HepG2 (cell line): ENCODE data around the gene TFAP2E. TPM values are rescaled to one million over a fixed set of nuclear protein-coding genes. Genes with fewer than 3 reads are reported as not detected.

Experiments
- ATAC-seq: fragments of 200-7000 bp; cut with Tn5 transposase; 3 replicates; pipeline ENCODE4 v1.9.1; 2020; ENCODE audit warnings: mild to moderate bottlenecking, moderate library complexity
- BruUV-seq: library from RNA; stranded (reverse); fragments of 400-500 nt; replicated peaks from 2 replicates; lab custom pipeline; 2021; lab: Mats Ljungman, UMichigan
- CTCF ChIA-PET: fragments of 300-600 bp; formaldehyde crosslinking; extraction: SDS; loops from one replicate; lab custom pipeline; 2021; ENCODE audit warnings: low total read pairs, inconsistent platforms, low intra/inter-chr PET ratio; lab: Yijun Ruan, JAX
- POLR2A ChIA-PET: fragments of 350-600 bp; sonication (Branson Sonifier 250); formaldehyde crosslinking; loops from one replicate; lab custom pipeline; 2020; ENCODE audit warnings: antibody characterized with exemption, inconsistent platforms; lab: Yijun Ruan, JAX
- DNase-seq: peaks from one replicate; pipeline ENCODE4 v3.0.0-alpha.2; 2015; ENCODE audit warnings: low spot score
- FAIRE-seq: peaks from 3 replicates; lab custom pipeline; 2011; peaks lifted over from hg19 to GRCh38; lab: Jason Lieb, UNC
- H2AFZ ChIP-seq: one replicate; pipeline ENCODE4 v1.6.1; 2011; ENCODE audit warnings: low read length, inconsistent platforms
- H3K27ac ChIP-seq: fragments of 300-600 bp; 3 replicates; pipeline ENCODE4 v1.8.0; 2011; ENCODE audit warnings: mixed run types, mild to moderate bottlenecking, mixed read lengths, low read length, inconsistent platforms; ENCODE audit not compliant: insufficient read depth; ENCODE audit errors: extremely low read length
- H3K27me3 ChIP-seq, 2 experiments: fragments of 200-600 bp in 1 of 2; 2 replicates in 1 of 2; 3 replicates in 1 of 2; pipeline versions ENCODE4 v1.6.0 to v1.8.0; 2011; ENCODE audit warnings: low read length in 2 of 2, mild to moderate bottlenecking in 2 of 2, moderate library complexity in 2 of 2, inconsistent platforms in 1 of 2; ENCODE audit not compliant: insufficient read depth in 2 of 2, control insufficient read depth in 1 of 2
- H3K36me3 ChIP-seq, 2 experiments: fragments of 200-600 bp in 1 of 2; replicated peaks in 1 of 2; 2 replicates in 1 of 2; 3 replicates in 1 of 2; pipeline versions ENCODE4 v1.5.1 to v1.8.0; 2011; ENCODE audit warnings: low read length in 2 of 2, inconsistent platforms in 1 of 2; ENCODE audit not compliant: insufficient read depth in 2 of 2, control insufficient read depth in 1 of 2
- H3K4me1 ChIP-seq: 2 replicates; pipeline ENCODE4 v1.5.1; 2012; ENCODE audit warnings: low read length, inconsistent platforms; ENCODE audit not compliant: insufficient read depth
- H3K4me2 ChIP-seq: 2 replicates; pipeline ENCODE4 v1.6.0; 2011; ENCODE audit warnings: low read depth, low read length, inconsistent platforms
- H3K4me3 ChIP-seq, 3 experiments: fragments of 200-600 bp in 1 of 3; sonication (generic), shearing (Covaris generic) in 1 of 3; replicated peaks in 1 of 3; 2 replicates each; pipeline ENCODE4 v1.5.1; 2011 to 2016; ENCODE audit warnings: low read length in 3 of 3, inconsistent platforms in 2 of 3, low read depth in 2 of 3, mild to moderate bottlenecking in 2 of 3, control low read depth in 1 of 3, mixed read lengths in 1 of 3; ENCODE audit not compliant: insufficient read depth in 1 of 3
- H3K79me2 ChIP-seq: one replicate; pipeline ENCODE4 v1.6.1; 2011; ENCODE audit warnings: low read length, inconsistent platforms; ENCODE audit not compliant: insufficient read depth
- H3K9ac ChIP-seq: 2 replicates; pipeline ENCODE4 v1.6.0; 2011; ENCODE audit warnings: mild to moderate bottlenecking, low read depth, low read length, inconsistent platforms; ENCODE audit not compliant: insufficient read depth
- H3K9me3 ChIP-seq: 2 replicates; pipeline ENCODE4 v1.5.1; 2012; ENCODE audit warnings: mild to moderate bottlenecking, low read length
- H4K20me1 ChIP-seq: 2 replicates; pipeline ENCODE4 v1.6.0; 2011; ENCODE audit warnings: inconsistent platforms, mild to moderate bottlenecking, low read length, moderate library complexity; ENCODE audit not compliant: insufficient read depth
- CBX2 ChIP-seq, 2 experiments: fragments of 200-600 bp in 1 of 2; sonication (generic); formaldehyde crosslinking in 1 of 2; IDR thresholded peaks; 2 replicates each; pipeline versions ENCODE4 v1.7.0 to v1.8.1; 2018 to 2022; ENCODE audit warnings: low read depth in 2 of 2, low read length in 1 of 2, mild to moderate bottlenecking in 1 of 2, missing genetic modification reagents in 1 of 2
- EZH2 ChIP-seq: conservative IDR thresholded peaks from 2 replicates; pipeline ENCODE4 v1.6.1; 2012; ENCODE audit warnings: mild to moderate bottlenecking, low read depth, low read length, moderate library complexity
- KLF6 ChIP-seq: IDR thresholded peaks from 2 replicates; pipeline ENCODE4 v1.8.0; 2016; ENCODE audit warnings: missing biosample characterization, missing genetic modification reagents
- MED1 ChIP-seq: sonication (generic); formaldehyde crosslinking; IDR thresholded peaks from 2 replicates; pipeline ENCODE4 v1.4.0; 2020; ENCODE audit warnings: missing genetic modification reagents
- SCMH1 ChIP-seq: sonication (generic); formaldehyde crosslinking; IDR thresholded peaks from 2 replicates; pipeline ENCODE4 v1.9.0; 2021; ENCODE audit warnings: missing genetic modification reagents, mild to moderate bottlenecking, borderline replicate concordance
- TCF7 ChIP-seq: sonication (generic); IDR thresholded peaks from 2 replicates; pipeline ENCODE4 v1.6.1; 2016; ENCODE audit warnings: antibody characterized with exemption, low read depth
- ZNF296 ChIP-seq: sonication (generic); formaldehyde crosslinking; conservative IDR thresholded peaks from 2 replicates; pipeline ENCODE4 v1.5.0; 2020; ENCODE audit warnings: mild to moderate bottlenecking, missing genetic modification reagents
- ZNF451 ChIP-seq: sonication (generic); formaldehyde crosslinking; IDR thresholded peaks from 2 replicates; pipeline ENCODE4 v1.5.0; 2020; ENCODE audit warnings: mild to moderate bottlenecking, missing genetic modification reagents
- WGBS: methylation state at CpG from one replicate; pipeline ENCODE4 v1.1.6; 2017; ENCODE audit warnings: low lambda C conversion rate; 5-methylcytosine and 5-hydroxymethylcytosine counted together
- in situ Hi-C: cut with HindIII; loops from 2 replicates; pipeline ENCODE4 v1.10.0; 2017; ENCODE audit warnings: low pct_unique_long_range_greater_than_20kb; ENCODE audit not compliant: extremely low pct_ligation_motif_present
- intact Hi-C: fragments of 100-400 bp; cut with micrococcal nuclease; formaldehyde crosslinking; loops from one replicate; pipeline ENCODE4 v1.10.0; 2022; ENCODE audit not compliant: unreplicated experiment
- polyA plus RNA-seq, 8 experiments: library from polyadenylated mRNA; depleted of rRNA in 3 of 8; stranded (reverse) in 7 of 8; unstranded in 1 of 8; fragments of >200 nt; fragmentation: Illumina TruSeq in 4 of 8; extraction: Trizol in 4 of 8; gene quantifications; 2 replicates each; pipeline versions ENCODE4 v1.2.1 to v1.2.3, GENCODE V29; 2011 to 2016; ENCODE audit warnings: low read depth in 4 of 8, missing spikeins in 1 of 8, mixed read lengths in 1 of 8; ENCODE audit not compliant: insufficient read depth in 1 of 8
- total RNA-seq, 5 experiments: library from RNA; depleted of rRNA; stranded (reverse); fragments of >200 nt; fragmentation: Illumina TruSeq; extraction: Trizol; gene quantifications; 2 replicates each; pipeline ENCODE4 v1.2.3, GENCODE V29; 2016; ENCODE audit warnings: low read depth in 1 of 5

TFAP2E gene
- total and polyA plus RNA-seq, 2 of the 13 experiments (the other 11 are each of a cell fraction or from before 2014, with no cell fraction given): 0.31 to 0.41 TPM

DNA sequence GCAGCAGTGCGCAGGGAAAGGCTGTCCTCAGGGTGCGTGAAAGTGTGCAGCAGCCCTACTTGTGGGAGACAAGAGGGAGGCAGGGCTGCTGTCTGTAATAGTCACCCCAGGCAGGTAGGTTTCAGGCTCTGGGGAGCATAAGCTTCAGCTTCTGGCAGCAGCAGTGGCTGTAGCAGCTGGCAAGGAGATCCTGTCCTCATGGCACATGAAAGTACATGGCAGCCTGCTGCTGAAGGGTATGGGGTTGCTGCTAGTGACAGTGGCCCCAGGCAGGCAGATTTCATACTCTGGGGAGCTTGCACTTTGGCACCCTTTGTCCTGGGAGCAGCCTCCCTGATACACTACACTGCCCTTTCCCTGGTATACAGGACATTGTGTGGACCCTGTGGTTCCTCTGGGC, 42.2 kb upstream of the TFAP2E start:
- Histone ChIP-seq H2AFZ (no peak overlapping the region), H3K79me2 (no peaks in the 10 kb centered on the region), H3K27me3 (no peaks in the 10 kb centered on the region), H3K4me3 (no peak overlapping the region), H3K9ac (no peak overlapping the region), H3K4me2 (no peak overlapping the region), H3K36me3 (peaks cover 2 to 19% of the 10 kb centered on the region in 2 experiments; a peak in 4 of 5 replicates), H3K27ac (no peak overlapping the region), H3K4me1 (no peaks in the 10 kb centered on the region), H3K9me3 (no peaks in the 10 kb centered on the region), H4K20me1 (no peaks in the 10 kb centered on the region)
- intact Hi-C loops (no loop called here), in situ Hi-C loops (no loop called here)
- TF ChIP-seq ZNF451 (no peak), TCF7 (no peak), KLF6 (CRISPR knock-in tag) (no peak), CBX2 (IDR thresholded peaks at IDR 0.05; ENCODE audit: low read depth, low read length) (no peak), CBX2 (CRISPR knock-in tag; IDR thresholded peaks at IDR 0.05; ENCODE audit: low read depth) (no peak), EZH2 (no peak), SCMH1 (no peak)
- FAIRE-seq (no peak), ATAC-seq (no peak), DNase-seq (no peak)
- CTCF ChIA-PET: no interaction called here
- no TSS peak for BruUV-seq
- no CpG with 5 or more reads among the region's 2 CpGs for WGBS
- POLR2A ChIA-PET: no interaction called here

- ChIA-PET POLR2A (no interaction called here), CTCF (no interaction called here)
- Histone ChIP-seq H3K4me2 (no peak overlapping the region), H3K9ac (no peak overlapping the region), H3K9me3 (no peaks in the 10 kb centered on the region), H2AFZ (no peak overlapping the region), H4K20me1 (no peaks in the 10 kb centered on the region), H3K4me3 (no peak overlapping the region), H3K4me1 (no peaks in the 10 kb centered on the region), H3K79me2 (peaks cover under 1% of the 10 kb centered on the region), H3K36me3 (peaks cover 2 to 19% of the 10 kb centered on the region in 2 experiments; a peak in 4 of 5 replicates), H3K27ac (no peak overlapping the region), H3K27me3 (no peaks in the 10 kb centered on the region)
- BruUV-seq: no TSS peak
- DNase-seq (no peak), ATAC-seq (no peak), FAIRE-seq (no peak)
- in situ Hi-C loops: no loop called here
- no peak for TF ChIP-seq MED1 (CRISPR knock-in tag)
- TF ChIP-seq ZNF296: no peak
- intact Hi-C loops: no loop called here
- WGBS: 91% methylated on average over 5 of the region's 6 CpGs
Measured at GRCh38 chr1:35531368-35531767, 41.7 kb upstream of the TFAP2E start.
